Skeletal muscle cell (primary cell): ENCODE measurements around the gene NOA1.
"Not testable (repeated sequence)": the region's sequence is repeated elsewhere in the genome, so short reads cannot be mapped to it uniquely, and the experiment has no call there.

Source experiments
- DNase-seq: peaks from one replicate; pipeline ENCODE4 v3.0.0-alpha.2; 2010; ENCODE audit warnings: low read depth
- H3K4me3 ChIP-seq: 2 replicates; pipeline ENCODE4 v1.5.1; 2011; ENCODE audit warnings: low read depth, mild to moderate bottlenecking, control low read depth, low read length, moderate library complexity

NOA1 gene

DNA sequence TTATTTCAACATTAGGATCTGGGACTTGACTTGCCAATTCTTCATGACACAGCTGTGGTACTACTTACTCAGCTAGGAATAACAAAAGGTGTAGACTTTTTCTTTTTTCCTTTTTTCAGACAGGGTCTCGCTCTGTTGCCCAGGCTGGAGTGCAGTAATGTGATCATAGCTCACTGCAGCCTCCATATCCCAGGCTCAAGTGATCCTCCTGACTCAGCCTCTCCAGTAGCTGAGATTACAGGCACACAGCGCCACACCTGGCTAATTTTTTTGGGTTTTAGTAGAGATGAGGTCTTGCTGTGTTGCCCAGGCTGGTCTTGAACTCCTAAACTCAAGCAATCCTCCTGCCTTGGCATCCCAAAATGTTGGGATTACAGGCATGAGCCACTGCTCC, 16.3 kb downstream of the NOA1 start:
- DNase-seq = no peak

DNA sequence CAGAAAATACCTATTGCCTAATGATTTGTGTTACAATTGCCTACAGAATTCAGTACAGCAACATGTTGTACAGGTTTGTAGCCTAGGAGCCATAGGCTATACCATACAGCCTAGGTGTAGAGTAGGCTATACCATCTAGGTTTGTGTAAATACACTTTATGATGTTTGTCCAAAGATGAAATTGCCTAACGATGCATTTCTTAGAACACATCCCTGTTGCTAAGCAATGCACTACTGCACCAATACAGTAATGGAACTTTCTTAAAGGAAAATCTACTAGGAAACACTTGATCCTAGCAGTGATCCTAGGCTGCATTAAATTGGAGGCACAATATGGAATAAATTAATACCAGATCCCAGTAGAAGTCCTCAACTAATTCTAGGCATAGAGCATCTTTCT, 18.3 kb downstream of the NOA1 start:
- H3K4me3 ChIP-seq = no peak overlapping the region
- DNase-seq = no peak

More for the DNA sequence above, 16.3 kb downstream of the NOA1 start:
- no peak overlapping the region for H3K4me3 ChIP-seq

DNA sequence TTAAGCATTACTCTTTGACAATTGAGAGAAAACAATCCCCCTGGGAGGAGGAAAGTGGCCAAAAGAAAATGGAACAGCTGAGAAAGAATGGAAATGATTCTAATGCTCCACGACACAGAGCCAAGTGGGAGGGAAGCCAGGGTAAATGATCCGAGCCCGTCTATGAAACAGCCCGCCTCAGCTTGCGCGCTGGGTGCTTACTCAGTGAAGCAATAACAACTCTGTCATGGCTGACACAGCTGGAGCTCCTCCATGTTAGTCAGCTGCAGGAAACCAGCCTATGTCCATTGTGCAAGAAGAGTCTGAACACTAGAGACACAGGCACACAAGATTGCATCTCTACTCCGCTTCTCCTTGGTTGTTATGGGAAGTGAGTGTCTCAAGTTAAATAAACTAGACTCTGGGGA, 19.3 kb downstream of the NOA1 start:
- peak; percentile 98 for DNase-seq
- H3K4me3 ChIP-seq = peak overlapping the region; percentile 10

GRCh38 chr4:56953680-56954520, 23.5 kb downstream of the NOA1 start:
- no peak overlapping the region for H3K4me3 ChIP-seq
- DNase-seq = no peak

- no peak for DNase-seq
- H3K4me3 ChIP-seq = no peak overlapping the region
Observed at GRCh38 chr4:56941403-56941802, 36.0 kb downstream of the NOA1 start.

DNA sequence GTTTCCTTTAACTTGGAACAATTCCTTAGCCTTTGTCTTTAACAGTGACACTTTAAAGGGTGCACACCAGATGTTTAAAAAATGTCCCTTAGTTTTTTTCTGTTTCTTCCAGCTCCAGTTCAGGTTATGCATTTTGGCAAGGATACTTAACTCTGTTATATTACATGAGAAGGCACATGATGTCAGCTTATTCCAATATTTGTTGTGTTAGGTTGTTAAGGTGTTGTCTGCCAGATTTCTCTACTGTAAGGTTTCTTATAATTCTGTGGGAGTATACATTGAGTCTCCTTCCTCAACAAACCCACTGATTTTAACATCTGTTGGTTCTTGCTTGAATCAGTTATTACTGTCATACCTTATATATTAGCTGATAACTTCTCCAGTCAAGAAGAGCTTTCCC, 36.4 kb downstream of the NOA1 start:
- no peak overlapping the region for H3K4me3 ChIP-seq
- no peak for DNase-seq

DNA sequence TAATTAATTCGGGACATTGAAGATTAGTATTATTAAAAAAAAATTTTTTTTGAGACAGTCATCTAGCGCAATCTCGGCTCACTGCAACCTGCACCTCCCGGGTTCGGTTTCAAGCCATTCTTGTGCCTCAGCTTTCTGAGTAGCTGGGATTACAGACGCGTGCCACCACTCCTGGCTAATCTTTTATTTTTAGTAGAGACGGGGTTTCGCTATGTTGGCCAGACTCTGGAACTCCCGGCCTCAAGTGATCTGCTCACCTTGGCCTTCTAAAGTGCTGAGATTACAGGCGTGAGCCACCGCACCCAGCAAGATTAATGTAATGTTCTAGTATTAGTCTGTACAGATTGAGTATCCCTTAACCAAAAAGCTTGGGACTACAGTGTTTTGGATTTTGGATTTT, 37.0 kb downstream of the NOA1 start:
- no peak overlapping the region for H3K4me3 ChIP-seq

GRCh38 chr4:56939826-56940225, 37.6 kb downstream of the NOA1 start:
- not testable (repeated sequence) for H3K4me3 ChIP-seq, DNase-seq

More for the DNA sequence above, 37.0 kb downstream of the NOA1 start:
- no peak for DNase-seq

GRCh38 chr4:56937262-56937661, 40.1 kb downstream of the NOA1 start:
- H3K4me3 ChIP-seq = no peak overlapping the region
- peak; percentile 29 for DNase-seq

DNA sequence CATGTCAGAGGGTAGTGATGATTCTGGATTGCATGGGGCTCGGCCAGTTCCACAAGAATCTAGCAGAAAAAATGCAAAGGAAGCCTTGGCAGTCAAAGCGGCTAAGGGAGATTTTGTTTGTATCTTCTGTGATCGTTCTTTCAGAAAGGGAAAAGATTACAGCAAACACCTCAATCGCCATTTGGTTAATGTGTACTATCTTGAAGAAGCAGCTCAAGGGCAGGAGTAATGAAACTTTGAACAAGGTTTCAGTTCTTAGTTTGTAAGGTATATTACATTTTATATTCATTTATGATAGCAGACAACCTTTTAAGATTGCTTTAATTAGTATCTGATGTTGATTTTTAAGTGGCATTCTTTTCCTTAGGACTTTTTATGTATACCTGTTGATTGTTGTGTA, 45.5 kb downstream of the NOA1 start:
- no peak overlapping the region for H3K4me3 ChIP-seq
- DNase-seq = no peak

GRCh38 chr4:56930638-56931037, 46.8 kb downstream of the NOA1 start:
- H3K4me3 ChIP-seq = no peak overlapping the region
- DNase-seq = no peak

GRCh38 chr4:56927196-56927595, 50.2 kb downstream of the NOA1 start:
- no peak for DNase-seq
- H3K4me3 ChIP-seq = no peak overlapping the region

DNA sequence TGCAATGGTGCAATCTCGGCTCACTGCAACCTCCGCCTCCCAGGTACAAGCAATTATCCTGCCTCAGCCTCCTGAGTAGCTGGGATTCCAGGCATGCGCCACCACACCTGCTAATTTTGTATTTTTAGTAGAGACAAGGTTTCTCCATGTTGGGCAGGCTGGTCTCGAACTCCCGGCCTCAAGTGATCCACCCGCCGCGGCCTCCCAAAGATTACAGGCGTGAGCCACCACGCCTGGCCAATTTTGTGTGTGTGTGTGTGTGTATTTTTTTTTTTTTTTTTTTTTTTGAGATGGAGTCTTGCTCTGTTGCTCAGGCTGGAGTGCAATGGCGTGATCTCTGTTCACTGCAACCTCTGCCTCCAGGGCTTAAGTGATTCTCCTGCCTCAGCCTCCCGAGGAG, 62.4 kb downstream of the NOA1 start:
- not testable (repeated sequence) for H3K4me3 ChIP-seq, DNase-seq

DNA sequence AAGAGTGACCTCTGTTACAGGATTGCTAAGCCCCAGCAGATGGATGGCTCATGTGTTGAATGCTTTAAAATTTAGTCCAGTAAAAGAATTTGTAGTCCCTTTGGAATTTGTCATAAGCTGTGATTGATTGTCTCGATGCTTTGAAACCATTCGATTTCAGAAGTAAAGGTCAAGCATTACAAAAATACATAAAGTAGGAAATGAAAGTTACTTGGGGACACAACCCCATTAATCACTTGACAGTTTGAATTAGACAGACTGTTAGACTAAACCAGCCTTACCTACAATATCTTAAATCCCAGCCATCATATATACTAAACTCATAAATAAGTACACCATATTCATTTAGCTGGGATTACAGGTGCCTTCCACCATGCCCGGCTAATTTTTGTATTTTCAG, 63.1 kb downstream of the NOA1 start:
- DNase-seq = no peak

More for the DNA sequence above, 63.1 kb downstream of the NOA1 start:
- H3K4me3 ChIP-seq = no peak overlapping the region
